Measurements from ENCODE around the gene C1QTNF9. TPM values are rescaled to one million over a fixed set of nuclear protein-coding genes. Genes with fewer than 3 reads are reported as not detected.
"Not testable (repeated sequence)": the region's sequence is repeated elsewhere in the genome, so short reads cannot be mapped to it uniquely, and the experiment has no call there.

Gene C1QTNF9
- total RNA-seq, 1 donor from 2014 or later: not detected

- no peaks in the 10 kb centered on the region for H3K4me1 ChIP-seq
- no peaks in the 10 kb centered on the region for H3K79me2 ChIP-seq (ENCODE audit: low read depth)
- no peak for TF ChIP-seq EZH2phosphoT487 (IDR thresholded peaks at IDR 0.05)
- no peak for TF ChIP-seq CTCF (IDR thresholded peaks at IDR 0.05)
- no peak for TF ChIP-seq EZH2 (IDR thresholded peaks at IDR 0.05)
- H3K4me1 Mint-ChIP-seq: peaks cover 3% of the 10 kb centered on the region
- H3K9ac ChIP-seq: no peak overlapping the region
- H3K27me3 ChIP-seq: no peaks in the 10 kb centered on the region
- peaks cover 2% of the 10 kb centered on the region for H3K9me3 Mint-ChIP-seq
- H3K4me3 Mint-ChIP-seq: no peak overlapping the region
- H3K36me3 Mint-ChIP-seq: no peaks in the 10 kb centered on the region
- H3K27me3 Mint-ChIP-seq (ENCODE audit: insufficient read depth, low read depth): peaks cover 5% of the 10 kb centered on the region
- H3K27ac Mint-ChIP-seq: no peak overlapping the region
- H3F3A ChIP-seq (ENCODE audit: low read depth): no peaks in the 10 kb centered on the region
- no peaks in the 10 kb centered on the region for H4K20me1 ChIP-seq (ENCODE audit: low read depth)
- no peak overlapping the region for H3K27ac ChIP-seq
- H3K4me2 ChIP-seq: no peak overlapping the region
- no peaks in the 10 kb centered on the region for H3K9me3 ChIP-seq (ENCODE audit: low read depth)
- H2AFZ ChIP-seq (replicated peaks): no peak overlapping the region
- no peaks in the 10 kb centered on the region for H3K36me3 ChIP-seq
- H3K4me3 ChIP-seq: no peak overlapping the region
- DNase-seq (ENCODE audit: low spot score): no peak
Observed at GRCh38 chr13:24362435-24362952, 53.1 kb downstream of the C1QTNF9 start.

- H3K4me1 ChIP-seq: no peaks in the 10 kb centered on the region
- H2AFZ ChIP-seq (replicated peaks): no peak overlapping the region
- no peaks in the 10 kb centered on the region for H3K36me3 ChIP-seq
- Mint-ChIP-seq H3K27me3 (ENCODE audit: insufficient read depth, low read depth) (peaks cover 5% of the 10 kb centered on the region), H3K9me3 (peaks cover 2% of the 10 kb centered on the region), H3K4me1 (peaks cover 8% of the 10 kb centered on the region), H3K27ac (no peak overlapping the region), H3K4me3 (no peak overlapping the region), H3K36me3 (no peaks in the 10 kb centered on the region)
- no peak overlapping the region for H3K4me2 ChIP-seq
- no peaks in the 10 kb centered on the region for H3K9me3 ChIP-seq (ENCODE audit: low read depth)
- DNase-seq (ENCODE audit: low spot score): no peak
- H3K27me3 ChIP-seq: no peaks in the 10 kb centered on the region
- H3K79me2 ChIP-seq (ENCODE audit: low read depth): no peaks in the 10 kb centered on the region
- no peak overlapping the region for H3K4me3 ChIP-seq
- TF ChIP-seq CTCF (IDR thresholded peaks at IDR 0.05) (no peak), EZH2 (IDR thresholded peaks at IDR 0.05) (no peak), EZH2phosphoT487 (IDR thresholded peaks at IDR 0.05) (no peak)
- no peak overlapping the region for H3K9ac ChIP-seq
- H4K20me1 ChIP-seq (ENCODE audit: low read depth): no peaks in the 10 kb centered on the region
- no peaks in the 10 kb centered on the region for H3F3A ChIP-seq (ENCODE audit: low read depth)
- H3K27ac ChIP-seq: no peak overlapping the region
Observed at GRCh38 chr13:24365191-24365590, 55.8 kb downstream of the C1QTNF9 start.

- H3K27ac ChIP-seq; H3K36me3 Mint-ChIP-seq; H3K27me3 ChIP-seq; H3K79me2 ChIP-seq (ENCODE audit: low read depth); H3K9ac ChIP-seq; DNase-seq (ENCODE audit: low spot score); H3K4me3 ChIP-seq; H3K4me1 Mint-ChIP-seq; H4K20me1 ChIP-seq (ENCODE audit: low read depth); H3K4me1 ChIP-seq; H3K27me3 Mint-ChIP-seq (ENCODE audit: insufficient read depth, low read depth); H3F3A ChIP-seq (ENCODE audit: low read depth); H3K9me3 ChIP-seq (ENCODE audit: low read depth); H3K4me2 ChIP-seq; H2AFZ ChIP-seq (replicated peaks); H3K9me3 Mint-ChIP-seq; H3K36me3 ChIP-seq: not testable (repeated sequence)
- Mint-ChIP-seq H3K4me3 (peak overlapping the region; percentile 4), H3K27ac (peak overlapping the region; percentile 2)
Observed at GRCh38 chr13:24366315-24366714, 56.9 kb downstream of the C1QTNF9 start.

GRCh38 chr13:24371273-24371672 is 61.9 kb downstream of the C1QTNF9 start:
- not testable (repeated sequence) for H3K27me3 Mint-ChIP-seq (ENCODE audit: insufficient read depth, low read depth); H3F3A ChIP-seq (ENCODE audit: low read depth); H3K9ac ChIP-seq; H2AFZ ChIP-seq (replicated peaks); H3K27me3 ChIP-seq; H3K4me2 ChIP-seq; H3K27ac ChIP-seq; H4K20me1 ChIP-seq (ENCODE audit: low read depth); H3K4me3 Mint-ChIP-seq; H3K4me1 ChIP-seq; H3K4me3 ChIP-seq; H3K36me3 Mint-ChIP-seq; H3K9me3 ChIP-seq (ENCODE audit: low read depth); DNase-seq (ENCODE audit: low spot score); H3K4me1 Mint-ChIP-seq; H3K36me3 ChIP-seq; H3K79me2 ChIP-seq (ENCODE audit: low read depth)
- Mint-ChIP-seq H3K27ac (peak overlapping the region; percentile 22), H3K9me3 (peaks cover 17% of the 10 kb centered on the region)

Other genes starting within 250 kb of the C1QTNF9 start
- 15.9 and 19.8 TPM in 2 replicates for gene SPATA13, start 148.9 kb upstream of the C1QTNF9 start, total RNA-seq (ENCODE audit: low replicate concordance)
- 40.2 and 44.6 TPM in 2 replicates for gene PARP4, start 203.2 kb downstream of the C1QTNF9 start, total RNA-seq (ENCODE audit: low replicate concordance)